Renal cortex interstitium (tissue), 11 donors: ENCODE results near the gene COX7A2L. TPM values are rescaled to one million over a fixed set of nuclear protein-coding genes. Genes with fewer than 3 reads are reported as not detected.
"Not testable (repeated sequence)": the region's sequence is repeated elsewhere in the genome, so short reads cannot be mapped to it uniquely, and the experiment has no call there.

Source experiments
- DNase-seq, 11 donors: peaks; one replicate each; pipeline ENCODE4 v3.0.0-alpha.2; 2013; ENCODE audit warnings: low read depth in 9 of 11, low spot score in 4 of 11; ENCODE audit errors: extremely low read depth in 1 of 11
- polyA plus RNA-seq, 3 donors: library from polyadenylated mRNA; unstranded; fragments of 120-200 nt; gene quantifications; one replicate each; pipeline ENCODE4 v1.2.1, GENCODE V29; 2013; ENCODE audit not compliant: insufficient read length in 3 of 3

The COX7A2L gene
- polyA plus RNA-seq, 3 donors, result 166 to 200 (median 183) TPM

GRCh38 chr2:42347518-42347917 is 13.5 kb downstream of the COX7A2L start:
- DNase-seq, result not testable (repeated sequence)

- DNase-seq, result not testable (repeated sequence)
Measured at GRCh38 chr2:42346856-42347255, 14.2 kb downstream of the COX7A2L start.

GRCh38 chr2:42345986-42346385 is 15.0 kb downstream of the COX7A2L start:
- no peak for DNase-seq

GRCh38 chr2:42342795-42343241 is 18.2 kb downstream of the COX7A2L start:
- no peak for DNase-seq

- no peak for DNase-seq
Measured at GRCh38 chr2:42342061-42342794, 18.8 kb downstream of the COX7A2L start.

- no peak for DNase-seq
Measured at GRCh38 chr2:42340938-42341636, 19.9 kb downstream of the COX7A2L start.

GRCh38 chr2:42340045-42340937 is 20.7 kb downstream of the COX7A2L start:
- no peak for DNase-seq

- no peak for DNase-seq
Measured at GRCh38 chr2:42339191-42339912, 21.7 kb downstream of the COX7A2L start.

- no peak for DNase-seq
Measured at GRCh38 chr2:42338567-42339190, 22.3 kb downstream of the COX7A2L start.

- no peak for DNase-seq
Measured at GRCh38 chr2:42337846-42338566, 23.0 kb downstream of the COX7A2L start.

GRCh38 chr2:42337356-42337820 is 23.6 kb downstream of the COX7A2L start:
- DNase-seq, result no peak

GRCh38 chr2:42336361-42336965 is 24.6 kb downstream of the COX7A2L start:
- DNase-seq, result no peak

- DNase-seq, result no peak
Measured at GRCh38 chr2:42335514-42336104, 25.4 kb downstream of the COX7A2L start.

- not testable (repeated sequence) for DNase-seq
Measured at GRCh38 chr2:42334865-42335264, 26.2 kb downstream of the COX7A2L start.

- no peak for DNase-seq
Measured at GRCh38 chr2:42334220-42334619, 26.8 kb downstream of the COX7A2L start.

GRCh38 chr2:42333579-42333978 is 27.4 kb downstream of the COX7A2L start:
- no peak for DNase-seq

GRCh38 chr2:42332575-42332974 is 28.4 kb downstream of the COX7A2L start:
- DNase-seq, result no peak
